Dedifferentiated amniotic fluid mesenchymal stem cell (primary cell): ENCODE data around the gene COX7C.
"Not testable (repeated sequence)": the region's sequence is repeated elsewhere in the genome, so short reads cannot be mapped to it uniquely, and the experiment has no call there.

Experiments used
- DNase-seq: peaks from one replicate; pipeline ENCODE4 v3.0.0-alpha.2; 2016; ENCODE audit errors: extremely low spot score

Gene COX7C, protein sequence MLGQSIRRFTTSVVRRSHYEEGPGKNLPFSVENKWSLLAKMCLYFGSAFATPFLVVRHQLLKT

GRCh38 chr5:86617756-86618576 is at the start of gene COX7C:
TSS of gene COX7C (plus strand) at chr5:86617941. CDS start at chr5:86618056, 115 bp downstream.
- peak; percentile 97 for DNase-seq

DNA sequence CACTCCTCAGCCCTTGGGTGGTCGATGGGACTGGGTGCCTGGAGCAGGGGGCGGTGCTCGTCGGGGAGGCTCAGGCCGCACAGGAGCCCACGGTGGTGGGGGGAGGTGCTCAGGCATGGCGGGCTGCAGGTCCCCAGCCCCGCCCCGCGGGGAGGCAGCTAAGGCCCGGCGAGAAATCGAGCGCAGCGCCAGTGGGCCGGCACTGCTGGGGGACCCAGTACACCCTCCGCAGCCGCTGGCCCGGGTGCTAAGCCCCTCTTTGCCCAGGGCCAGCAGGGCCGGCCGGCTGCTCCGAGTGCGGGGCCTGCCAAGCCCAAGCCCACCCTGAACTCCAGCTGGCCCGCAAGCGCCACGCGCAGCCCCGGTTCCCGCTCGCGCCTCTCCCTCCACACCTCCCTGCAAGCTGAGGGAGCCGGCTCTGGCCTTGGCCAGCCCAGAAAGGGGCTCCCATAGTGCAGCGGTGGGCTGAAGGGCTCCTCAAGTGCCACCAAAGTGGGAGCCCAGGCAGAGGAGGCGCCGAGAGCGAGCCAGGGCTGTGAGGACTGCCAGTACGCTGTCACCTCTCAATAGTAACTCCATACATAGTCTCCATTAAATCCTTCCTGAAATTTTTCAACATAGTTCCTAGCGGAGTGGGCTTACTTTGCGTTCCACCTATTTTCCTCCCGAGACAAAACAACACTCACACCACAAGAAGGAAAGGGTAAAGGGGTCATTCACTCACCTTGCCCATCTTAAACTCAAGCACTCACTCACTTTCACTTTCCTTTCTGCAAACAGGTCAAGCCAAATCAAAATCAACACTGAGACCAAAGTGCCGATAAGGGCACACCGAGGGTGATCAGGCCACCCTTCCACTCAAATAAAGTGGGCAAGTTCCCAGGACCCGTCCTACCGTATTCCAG is 48.0 kb upstream of the COX7C start:
- DNase-seq, result not testable (repeated sequence)

GRCh38 chr5:86570427-86571083 is 47.2 kb upstream of the COX7C start:
- no peak for DNase-seq

- DNase-seq, result not testable (repeated sequence)
These were observed 46.6 kb upstream of the COX7C start for GRCh38 chr5:86571109-86571508.

GRCh38 chr5:86572825-86573517 is 44.8 kb upstream of the COX7C start:
- no peak for DNase-seq

GRCh38 chr5:86579502-86579901 is 38.2 kb upstream of the COX7C start:
- no peak for DNase-seq

DNA sequence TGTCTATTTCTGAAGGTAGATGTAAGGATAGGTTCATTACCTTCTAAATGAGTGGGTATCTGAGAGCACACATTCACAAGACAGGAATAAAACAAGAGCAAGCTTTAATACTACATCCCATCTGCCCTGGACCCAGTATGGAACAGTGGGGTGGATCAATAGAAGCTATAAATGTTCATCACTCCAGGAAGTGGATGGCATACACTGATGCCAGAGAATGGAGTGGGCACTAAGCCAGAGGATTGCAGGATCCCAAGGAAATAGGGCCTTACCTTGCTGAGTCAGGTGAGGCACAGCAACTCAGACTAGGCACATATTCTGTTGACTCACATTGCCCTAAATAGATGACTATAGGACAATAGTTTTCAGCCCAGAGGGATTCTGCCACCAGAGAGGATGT is 21.3 kb upstream of the COX7C start:
- no peak for DNase-seq

GRCh38 chr5:86605881-86606280 is 11.9 kb upstream of the COX7C start:
- no peak for DNase-seq

DNA sequence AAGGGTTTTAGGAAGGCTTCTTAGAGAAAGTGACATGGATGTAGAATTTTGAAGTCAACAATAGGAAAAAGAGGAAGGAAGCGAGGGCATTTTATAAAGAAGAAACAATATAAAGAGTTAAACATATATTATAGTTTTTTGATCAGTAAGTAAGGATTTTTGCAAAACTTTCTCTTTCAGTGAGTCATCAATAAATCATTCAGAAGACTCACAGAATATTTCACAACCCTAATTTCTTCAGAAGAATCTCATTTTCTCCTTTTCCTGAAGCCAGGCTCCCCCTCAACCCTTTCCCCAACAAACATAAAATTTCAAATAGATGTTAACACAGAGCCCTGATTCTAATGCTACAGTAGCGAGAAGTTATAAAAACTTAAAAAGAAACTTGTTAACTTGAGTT is 4.3 kb upstream of the COX7C start:
- DNase-seq, result no peak

GRCh38 chr5:86617309-86617755 is 409 bp upstream of the COX7C start:
- no peak for DNase-seq

DNA sequence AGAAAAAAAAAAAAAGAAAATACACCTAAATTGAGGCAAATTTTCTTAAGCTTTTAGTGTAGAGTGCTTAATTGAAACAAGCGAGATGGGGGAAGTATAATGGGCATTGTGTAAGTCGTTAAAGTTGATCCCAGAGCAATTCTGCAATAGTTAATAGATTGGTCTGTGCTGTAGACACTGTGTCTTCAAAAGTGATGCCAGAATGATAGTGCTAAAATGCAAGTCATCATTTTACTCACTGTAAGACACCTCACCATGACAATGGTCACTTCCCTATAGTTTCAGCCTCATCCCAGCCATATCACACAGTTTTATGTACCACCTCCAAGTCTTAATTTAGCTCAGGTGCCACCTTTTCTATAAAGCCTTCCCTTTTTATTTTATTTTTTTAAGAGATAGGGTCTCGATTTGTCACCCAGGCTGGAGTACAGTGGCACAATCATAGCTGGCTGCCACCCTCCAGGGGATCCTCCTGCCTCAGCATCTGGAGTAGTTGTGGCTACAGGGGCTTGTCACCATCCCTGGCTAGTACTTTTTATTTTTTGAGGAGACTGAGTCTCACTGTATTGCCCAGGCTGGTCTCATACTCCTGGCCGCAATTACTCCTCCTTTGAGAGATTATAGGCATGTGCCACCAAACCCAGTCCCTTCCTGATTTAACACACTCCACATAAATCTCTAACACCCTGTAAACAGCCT is 6.2 kb downstream of the COX7C start:
- no peak for DNase-seq

- DNase-seq, result no peak
These were observed 7.4 kb downstream of the COX7C start for GRCh38 chr5:86625148-86625547.

- no peak for DNase-seq
These were observed 8.4 kb downstream of the COX7C start for GRCh38 chr5:86626149-86626548.

- no peak for DNase-seq
These were observed 13.4 kb downstream of the COX7C start for GRCh38 chr5:86631165-86631564.

GRCh38 chr5:86640998-86641397 is 23.3 kb downstream of the COX7C start:
- no peak for DNase-seq

- DNase-seq, result no peak
These were observed 27.1 kb downstream of the COX7C start for GRCh38 chr5:86644843-86645242.

DNA sequence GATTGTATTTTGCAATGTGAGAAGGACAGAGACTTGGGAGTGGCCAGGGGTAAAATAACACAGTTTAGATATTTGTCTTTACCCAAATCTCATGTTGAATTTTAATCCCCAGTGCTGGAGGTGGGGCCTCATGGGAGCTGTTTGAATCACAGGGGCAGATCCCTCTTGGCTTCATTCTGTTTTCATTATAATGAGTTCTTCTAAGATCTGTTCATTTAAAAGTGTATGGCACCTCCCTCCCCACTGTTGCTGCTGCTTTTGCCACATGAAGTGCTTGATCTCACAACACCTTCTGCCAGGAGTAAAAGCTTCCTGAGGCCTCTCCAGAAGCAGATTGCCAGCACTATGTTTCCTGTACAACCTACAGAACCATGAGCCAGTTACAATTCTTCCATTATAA is 28.1 kb downstream of the COX7C start:
- no peak for DNase-seq

DNA sequence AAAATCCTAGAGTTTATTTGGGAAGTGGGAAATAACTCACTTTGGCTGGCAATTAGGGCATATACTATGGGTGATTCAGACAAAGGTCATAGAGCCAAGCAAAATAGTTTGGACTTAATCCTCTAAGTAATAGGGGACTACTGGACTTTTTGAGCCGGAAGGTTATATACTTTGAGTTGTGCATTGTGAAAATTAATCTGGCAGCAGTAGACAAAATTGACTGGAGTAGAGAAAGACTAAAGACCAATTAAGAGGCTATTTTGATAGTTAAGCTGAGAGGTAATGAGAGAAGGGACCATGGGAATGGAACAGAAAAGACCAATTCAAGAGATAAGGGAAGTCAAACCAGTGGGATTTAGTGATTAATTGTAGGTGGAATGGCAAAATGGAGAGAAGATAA is 28.9 kb downstream of the COX7C start:
- DNase-seq, result no peak

GRCh38 chr5:86649832-86650505 is 32.2 kb downstream of the COX7C start:
- DNase-seq, result no peak

DNA sequence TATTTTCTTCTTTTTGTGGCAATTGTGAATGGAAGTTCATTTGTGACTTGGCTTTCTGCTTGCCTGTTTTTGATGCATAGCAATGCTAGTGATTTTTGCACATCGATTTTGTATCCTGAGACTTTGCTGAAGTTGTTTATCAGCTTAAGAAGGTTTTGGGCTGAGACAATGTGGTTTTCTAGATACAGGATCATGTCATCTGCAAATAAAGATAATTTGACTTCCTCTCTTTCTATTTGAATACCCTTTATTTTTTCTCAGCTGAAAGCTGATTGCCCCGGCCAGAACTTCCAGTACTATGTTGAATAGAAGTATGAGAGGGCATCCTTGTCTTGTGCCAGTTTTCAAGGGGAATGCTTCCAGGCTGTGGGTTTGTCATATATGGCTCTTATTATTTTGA is 43.0 kb downstream of the COX7C start:
- DNase-seq, result not testable (repeated sequence)
